SK-MEL-5 (cell line): ENCODE measurements around the gene APBA2. TPM values are rescaled to one million over a fixed set of nuclear protein-coding genes. Genes with fewer than 3 reads are reported as not detected.
"Not testable (repeated sequence)": the region's sequence is repeated elsewhere in the genome, so short reads cannot be mapped to it uniquely, and the experiment has no call there.

Source experiments
- DNase-seq: peaks from one replicate; pipeline ENCODE4 v3.0.0-alpha.2; 2016; ENCODE audit warnings: low read depth, low spot score
- in situ Hi-C: cut with HindIII; loops from 2 replicates; pipeline ENCODE4 v1.10.0; 2016; ENCODE audit warnings: low sequenced_read_pairs, high pct_unique_total_duplicates, low pct_unique_long_range_greater_than_20kb
- total RNA-seq: library from RNA; depleted of rRNA; stranded (reverse); fragments of >200 nt; shearing (Covaris generic); gene quantifications from 2 replicates; pipeline ENCODE4 v1.2.3, GENCODE V29; 2014

Gene APBA2
- total RNA-seq, 1 experiment from 2014 or later = 24.6 TPM

DNA sequence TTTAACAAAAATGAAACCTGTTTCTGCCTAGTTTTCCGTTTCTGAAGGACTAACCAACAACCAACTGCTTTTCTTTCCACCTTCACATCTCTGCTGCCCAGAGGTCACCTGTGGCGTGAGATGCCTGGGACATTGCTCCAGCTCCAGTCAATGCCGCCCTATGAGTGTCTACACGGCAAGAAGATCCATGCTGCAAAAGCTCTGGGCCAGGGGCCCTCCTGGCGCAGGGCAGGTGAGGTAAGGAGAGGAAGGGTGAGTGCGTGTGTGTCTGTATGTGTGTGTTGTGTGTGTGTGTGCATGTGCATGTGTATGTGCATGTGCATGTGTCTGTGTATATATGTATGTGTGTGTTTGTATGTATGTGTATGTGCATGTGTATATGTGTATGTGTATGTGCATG lies 252.5 kb downstream of the APBA2 start:
- DNase-seq = no peak
- in situ Hi-C loops = no loop called here

- no peak for DNase-seq
- in situ Hi-C loops = no loop called here
These were observed 253.3 kb downstream of the APBA2 start for GRCh38 chr15:29139072-29139471.

GRCh38 chr15:29139540-29140459 lies 254.0 kb downstream of the APBA2 start:
- DNase-seq = peak; percentile 50
- in situ Hi-C loops = no loop called here

GRCh38 chr15:29140475-29141307 lies 254.9 kb downstream of the APBA2 start:
- DNase-seq = no peak
- in situ Hi-C loops = no loop called here

DNA sequence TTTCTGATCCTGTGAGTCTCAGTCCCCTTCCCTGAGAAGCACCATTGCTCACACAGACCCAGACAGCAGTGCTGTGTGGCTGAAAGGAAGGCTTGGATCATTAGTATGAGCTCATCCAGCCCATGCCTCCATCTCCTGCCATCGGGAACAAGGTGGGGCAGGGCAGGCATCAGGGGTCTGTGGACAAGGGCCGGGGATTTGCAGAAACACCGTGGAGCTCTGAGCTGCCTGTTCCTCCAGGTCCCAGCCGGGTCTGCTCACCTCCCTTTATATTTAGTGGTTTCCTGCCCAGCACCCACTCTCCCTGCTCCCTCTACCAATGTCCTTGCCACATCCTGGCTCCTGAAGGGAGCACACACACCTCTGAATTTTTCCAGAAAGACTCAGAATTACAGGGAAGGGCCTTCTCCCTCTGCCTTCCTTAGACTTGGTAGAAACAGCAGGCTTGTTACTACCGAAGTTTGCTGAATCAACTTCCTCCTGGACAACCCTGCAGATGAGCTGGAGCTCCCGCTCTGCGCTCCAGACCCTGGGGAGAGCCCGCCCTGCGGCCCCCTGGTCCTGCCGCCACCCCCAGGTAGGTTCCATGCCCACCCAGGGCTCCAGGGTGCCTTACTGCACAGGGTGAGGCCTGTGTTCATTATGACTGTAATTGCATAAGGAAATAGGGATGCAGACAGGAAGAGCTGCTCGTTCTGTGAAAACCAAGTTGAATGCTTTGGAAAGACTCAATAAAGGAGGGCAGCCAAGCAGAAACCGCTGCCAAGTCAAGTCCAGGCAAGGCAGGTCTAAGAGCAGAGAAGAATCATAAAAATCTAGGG lies 255.7 kb downstream of the APBA2 start:
- DNase-seq = no peak
- in situ Hi-C loops = no loop called here

DNA sequence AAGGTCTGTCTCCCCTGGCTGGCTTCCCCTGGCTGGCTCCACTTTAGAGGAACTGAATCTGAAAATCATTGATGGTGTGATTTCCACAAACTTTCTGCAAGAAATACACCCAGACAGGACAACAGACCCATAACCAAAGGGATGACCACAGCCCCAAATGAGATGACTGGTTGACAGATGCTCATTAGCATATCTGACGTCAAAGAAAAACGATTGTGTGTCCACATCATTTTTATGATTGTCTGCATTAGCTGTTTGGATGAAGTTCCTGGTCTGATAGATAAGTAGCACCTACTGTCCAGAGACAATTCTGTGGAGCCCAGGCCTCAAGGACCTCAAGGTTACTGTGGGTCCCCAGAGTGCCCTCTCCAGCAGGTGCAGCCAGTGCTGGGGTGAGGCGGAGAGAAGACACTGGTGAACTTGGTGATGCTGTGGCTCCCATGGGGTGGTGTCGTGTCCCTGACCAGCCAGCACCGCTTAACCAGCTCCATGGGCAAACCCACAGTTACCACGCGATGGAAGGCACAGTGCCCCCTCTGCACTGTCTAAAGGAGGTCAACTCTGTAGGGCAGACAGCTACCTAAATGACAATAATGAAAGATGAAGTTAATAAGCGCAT lies 256.5 kb downstream of the APBA2 start:
- DNase-seq = no peak
- in situ Hi-C loops = no loop called here

GRCh38 chr15:29143293-29143692 lies 257.5 kb downstream of the APBA2 start:
- no peak for DNase-seq
- in situ Hi-C loops = no loop called here

GRCh38 chr15:29143909-29144635 lies 258.3 kb downstream of the APBA2 start:
- DNase-seq = no peak
- in situ Hi-C loops = no loop called here

DNA sequence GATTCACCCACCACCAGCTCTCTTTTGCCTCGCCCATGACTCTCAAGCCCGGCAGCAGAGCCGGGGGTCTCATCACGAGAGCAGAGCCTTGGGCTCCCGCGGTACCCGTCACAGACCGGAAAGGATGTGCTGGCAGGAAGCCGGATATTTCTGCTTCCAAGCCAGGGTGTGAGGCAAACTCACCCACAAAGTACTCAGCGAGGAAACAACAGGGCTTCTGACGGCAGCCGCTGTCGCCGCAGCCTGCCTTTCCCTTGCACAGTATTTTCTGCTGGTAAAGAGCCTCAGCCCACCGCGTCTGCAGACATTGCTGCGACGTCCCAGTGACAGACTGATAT lies 263.9 kb downstream of the APBA2 start:
- in situ Hi-C loops = no loop called here
- DNase-seq = no peak

DNA sequence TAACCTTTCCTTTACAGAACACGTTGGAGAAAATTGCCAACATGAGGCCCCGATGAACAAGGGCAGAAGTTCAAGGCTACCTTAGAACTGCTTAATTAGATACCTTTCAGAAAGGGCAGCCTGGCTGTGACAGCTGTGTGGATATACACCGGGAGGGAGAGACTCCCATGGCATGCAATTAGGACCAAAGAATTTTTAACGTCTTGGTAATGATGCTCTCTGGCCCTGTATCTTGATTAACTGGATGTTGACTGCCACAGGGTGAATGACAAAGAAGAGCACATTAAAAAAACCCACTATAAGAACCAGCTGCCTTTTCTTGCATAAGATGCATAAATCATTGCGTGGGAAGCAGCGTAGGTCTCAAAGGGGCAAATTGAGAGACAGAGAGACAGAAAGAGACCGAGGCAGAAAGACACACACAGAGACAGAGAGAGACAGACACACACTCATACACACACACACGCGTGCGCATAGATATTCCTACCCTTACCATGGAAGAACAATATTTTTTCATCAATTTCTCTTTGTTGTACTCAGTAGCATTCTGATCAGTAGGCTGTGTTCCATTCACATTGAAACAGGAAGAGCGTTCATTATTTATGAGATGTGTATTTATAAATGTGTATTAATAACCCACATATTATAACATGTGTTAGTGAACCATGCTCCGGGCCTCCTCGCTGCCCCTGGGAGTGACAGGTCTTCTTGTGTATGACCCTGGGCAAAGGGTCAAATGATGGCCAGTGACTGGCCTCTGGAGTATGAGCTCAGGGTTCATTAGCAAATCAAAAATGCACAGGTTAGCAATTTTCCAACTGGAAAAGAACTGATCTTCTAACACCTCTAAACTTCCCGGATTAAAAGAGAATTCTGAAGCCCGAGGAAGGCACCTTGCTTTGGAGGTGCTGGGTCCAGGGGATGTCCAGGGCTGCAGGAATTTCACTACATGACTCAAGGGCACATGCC lies 265.0 kb downstream of the APBA2 start:
- in situ Hi-C loops = no loop called here
- no peak for DNase-seq

GRCh38 chr15:29151484-29151857 lies 265.7 kb downstream of the APBA2 start:
- in situ Hi-C loops = no loop called here
- no peak for DNase-seq

DNA sequence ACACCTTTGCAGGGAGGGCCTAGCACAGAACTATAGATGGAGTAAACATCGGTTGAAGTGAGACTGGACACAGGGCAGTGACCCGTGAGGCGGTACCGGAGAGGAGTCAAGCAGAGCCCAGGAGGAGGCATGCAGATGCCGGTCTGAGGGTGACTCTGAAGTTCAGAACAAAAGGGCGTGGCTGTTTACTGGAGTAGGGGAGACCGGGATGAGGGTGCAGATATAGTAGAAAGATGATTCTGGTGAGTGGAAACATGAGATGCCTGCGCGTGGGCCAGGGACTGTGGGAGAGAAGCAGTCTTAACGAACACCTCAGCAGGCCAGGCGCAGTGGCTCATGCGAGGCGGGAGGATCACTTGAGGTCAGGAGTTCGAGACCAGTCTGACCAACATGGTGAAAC lies 270.7 kb downstream of the APBA2 start:
- in situ Hi-C loops = no loop called here
- DNase-seq = no peak

- no peak for DNase-seq
- in situ Hi-C loops = no loop called here
These were observed 274.1 kb downstream of the APBA2 start for GRCh38 chr15:29159771-29160455.

GRCh38 chr15:29162411-29162810 lies 276.6 kb downstream of the APBA2 start:
- no peak for DNase-seq
- in situ Hi-C loops = no loop called here

DNA sequence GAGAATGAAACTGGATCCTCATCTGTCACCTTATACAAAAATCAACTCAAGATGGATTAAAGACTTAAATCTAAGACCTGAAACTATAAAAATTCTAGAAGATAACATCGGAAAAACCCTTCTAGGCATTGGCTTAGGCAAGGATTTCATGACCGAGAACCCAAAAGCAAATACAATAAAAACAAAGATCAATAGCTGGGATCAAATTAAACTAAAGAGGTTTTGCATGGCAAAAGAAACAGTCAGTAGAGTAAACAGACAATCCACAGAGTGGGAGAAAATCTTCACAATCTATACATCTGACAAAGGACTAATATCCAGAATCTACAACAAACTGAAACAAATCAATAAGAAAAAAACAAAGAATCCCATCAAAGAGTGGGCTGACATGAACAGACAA lies 281.3 kb downstream of the APBA2 start:
- DNase-seq, in situ Hi-C loops: not testable (repeated sequence)
